K562 (cell line): ENCODE data around the gene RPL38. TPM values are rescaled to one million over a fixed set of nuclear protein-coding genes. Genes with fewer than 3 reads are reported as not detected.

Experiments
- BACH1 ChIP-seq: fragments of 200-800 bp; sonication (Bioruptor generic); IDR thresholded peaks from 2 replicates; pipeline ENCODE4 v1.6.1; 2016; ENCODE audit warnings: missing genetic modification characterization, missing compliant biosample characterization
- HES1 ChIP-seq: fragments of 450-650 bp; IDR thresholded peaks from 2 replicates; pipeline ENCODE4 v1.6.1; 2016; ENCODE audit warnings: low read depth, mild to moderate bottlenecking, moderate library complexity
- MYC ChIP-seq, 2 experiments: fragments of 250-450 bp in 1 of 2; sonication (Bioruptor Pico) in 1 of 2; IDR thresholded peaks; 2 replicates each; pipeline versions ENCODE4 v1.5.1 to v1.6.1; 2012 to 2021; ENCODE audit warnings: low read depth in 2 of 2, borderline replicate concordance in 1 of 2, improper control_type of control experiment in 1 of 2, low read length in 1 of 2, mild to moderate bottlenecking in 1 of 2, moderate library complexity in 1 of 2
- NCOR1 ChIP-seq: fragments of 450-650 bp; IDR thresholded peaks from 2 replicates; pipeline ENCODE4 v1.6.1; 2016; ENCODE audit warnings: mild to moderate bottlenecking, moderate library complexity
- POLR2G ChIP-seq: fragments of 200-400 bp; formaldehyde crosslinking; IDR thresholded peaks from 2 replicates; pipeline ENCODE4 v1.6.1; 2017; ENCODE audit warnings: low read depth, mild to moderate bottlenecking, antibody characterized with exemption, low read length, moderate library complexity
- PTRF ChIP-seq: fragments of 450-650 bp; IDR thresholded peaks from 2 replicates; pipeline ENCODE4 v1.6.1; 2016; ENCODE audit warnings: mild to moderate bottlenecking, missing genetic modification characterization, missing compliant biosample characterization
- RNF2 ChIP-seq: sonication (generic); IDR thresholded peaks from 2 replicates; pipeline ENCODE4 v1.6.1; 2016
- SETDB1 ChIP-seq: IDR thresholded peaks from one replicate; pipeline ENCODE4 v1.6.1; 2012; ENCODE audit warnings: low read length, control low read depth, inconsistent platforms
- SPI1 ChIP-seq: IDR thresholded peaks from 2 replicates; pipeline ENCODE4 v1.6.1; 2011; ENCODE audit warnings: low read depth, low read length, control low read depth, borderline replicate concordance
- TAF9B ChIP-seq: fragments of 450-650 bp; IDR thresholded peaks from 2 replicates; pipeline ENCODE4 v1.6.1; 2018; ENCODE audit warnings: mild to moderate bottlenecking; ENCODE audit not compliant: partially characterized antibody
- TCF7L2 ChIP-seq: fragments of 150-350 bp; IDR thresholded peaks from 2 replicates; pipeline ENCODE4 v1.6.1; 2016; ENCODE audit warnings: low read depth, mild to moderate bottlenecking, low read length, moderate library complexity
- TFAM ChIP-seq: fragments of 250-450 bp; sonication (Bioruptor Pico); conservative IDR thresholded peaks from 2 replicates; pipeline ENCODE4 v1.5.0; 2021; ENCODE audit warnings: mild to moderate bottlenecking, moderate library complexity
- YBX1 ChIP-seq: fragments of 450-650 bp; IDR thresholded peaks from 2 replicates; pipeline ENCODE4 v1.7.1; 2016; ENCODE audit warnings: mild to moderate bottlenecking
- ZKSCAN8 ChIP-seq: fragments of 200-800 bp; sonication (Bioruptor generic); IDR thresholded peaks from 2 replicates; pipeline ENCODE4 v1.6.1; 2016; ENCODE audit warnings: missing genetic modification characterization, missing compliant biosample characterization
- polyA plus RNA-seq, 8 experiments: library from polyadenylated mRNA; depleted of rRNA in 4 of 8; stranded (reverse) in 5 of 8; unstranded in 3 of 8; fragments of >200 nt; fragmentation: Nextera tagmentation in 2 of 8; fragmentation: Illumina TruSeq in 1 of 8; extraction: Ambion mirVana in 2 of 8; extraction: Trizol in 1 of 8; gene quantifications; 2 replicates each; pipeline versions ENCODE4 v1.2.1 to v1.2.3, GENCODE V29; 2011 to 2014; ENCODE audit warnings: inconsistent platforms in 1 of 8, missing spikeins in 1 of 8
- total RNA-seq, 7 experiments: library from RNA; depleted of rRNA in 6 of 7; stranded (reverse); fragments of >200 nt in 6 of 7; fragmentation: Illumina TruSeq in 2 of 7; extraction: Trizol in 2 of 7; gene quantifications; 2 replicates each; pipeline versions ENCODE4 v1.2.1 to v1.2.3, GENCODE V29; 2011 to 2021; ENCODE audit warnings: low replicate concordance in 1 of 7
- TF ChIP-seq, protein P1 (sequence below): sonication (generic); formaldehyde crosslinking; IDR thresholded peaks from 2 replicates; pipeline ENCODE4 v1.8.1; 2022; ENCODE audit warnings: missing genetic modification reagents
- TF ChIP-seq, protein P2 (sequence below): fragments of 200-800 bp; sonication (Bioruptor generic); IDR thresholded peaks from 2 replicates; pipeline ENCODE4 v1.6.1; 2017; ENCODE audit warnings: missing genetic modification characterization, missing compliant biosample characterization
- TF ChIP-seq, protein P3 (sequence below): fragments of 250-450 bp; sonication (Bioruptor Pico); IDR thresholded peaks from 2 replicates; pipeline ENCODE4 v1.4.0; 2020; ENCODE audit warnings: mild to moderate bottlenecking, moderate library complexity

The RPL38 gene
- total and polyA plus RNA-seq, 9 of the 15 experiments (the other 6 are each of a cell fraction or from before 2014, with no cell fraction given) = 1,224 to 3,864 (median 1,939) TPM

DNA sequence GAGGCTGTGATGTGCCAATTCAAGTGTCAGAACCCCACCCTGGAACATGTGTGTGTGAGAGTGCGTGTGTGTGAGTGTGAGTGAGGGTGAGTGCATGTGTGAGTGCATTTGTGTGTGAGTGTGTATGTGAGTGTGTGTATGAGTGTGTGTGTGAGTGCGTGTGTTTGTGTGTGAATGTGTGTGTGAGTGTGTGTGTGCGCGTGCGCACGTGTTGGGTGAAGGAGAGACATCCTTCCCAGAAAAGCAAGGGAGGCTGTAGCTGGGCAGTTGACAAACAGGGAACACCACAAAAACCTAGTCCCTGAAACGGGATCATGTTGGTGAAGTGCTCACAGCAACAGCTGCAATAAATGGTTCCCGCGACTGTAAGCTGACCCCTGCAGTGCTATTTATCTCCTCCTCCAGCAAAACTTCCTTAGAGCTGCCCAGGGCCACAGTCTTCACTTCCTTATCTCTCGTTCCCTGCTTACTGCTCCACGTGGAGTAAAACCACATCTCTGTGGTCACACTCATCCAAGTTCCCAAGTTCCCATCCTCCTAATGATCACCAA lies 40.1 kb upstream of the RPL38 start (continued):
- TF ChIP-seq, protein P1, sequence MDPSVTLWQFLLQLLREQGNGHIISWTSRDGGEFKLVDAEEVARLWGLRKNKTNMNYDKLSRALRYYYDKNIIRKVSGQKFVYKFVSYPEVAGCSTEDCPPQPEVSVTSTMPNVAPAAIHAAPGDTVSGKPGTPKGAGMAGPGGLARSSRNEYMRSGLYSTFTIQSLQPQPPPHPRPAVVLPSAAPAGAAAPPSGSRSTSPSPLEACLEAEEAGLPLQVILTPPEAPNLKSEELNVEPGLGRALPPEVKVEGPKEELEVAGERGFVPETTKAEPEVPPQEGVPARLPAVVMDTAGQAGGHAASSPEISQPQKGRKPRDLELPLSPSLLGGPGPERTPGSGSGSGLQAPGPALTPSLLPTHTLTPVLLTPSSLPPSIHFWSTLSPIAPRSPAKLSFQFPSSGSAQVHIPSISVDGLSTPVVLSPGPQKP (CRISPR knock-in tag) = no peak
- TF ChIP-seq PTRF (tag) = no peak
- TF ChIP-seq ZKSCAN8 (CRISPR knock-in tag) = no peak
- TF ChIP-seq, protein P2, sequence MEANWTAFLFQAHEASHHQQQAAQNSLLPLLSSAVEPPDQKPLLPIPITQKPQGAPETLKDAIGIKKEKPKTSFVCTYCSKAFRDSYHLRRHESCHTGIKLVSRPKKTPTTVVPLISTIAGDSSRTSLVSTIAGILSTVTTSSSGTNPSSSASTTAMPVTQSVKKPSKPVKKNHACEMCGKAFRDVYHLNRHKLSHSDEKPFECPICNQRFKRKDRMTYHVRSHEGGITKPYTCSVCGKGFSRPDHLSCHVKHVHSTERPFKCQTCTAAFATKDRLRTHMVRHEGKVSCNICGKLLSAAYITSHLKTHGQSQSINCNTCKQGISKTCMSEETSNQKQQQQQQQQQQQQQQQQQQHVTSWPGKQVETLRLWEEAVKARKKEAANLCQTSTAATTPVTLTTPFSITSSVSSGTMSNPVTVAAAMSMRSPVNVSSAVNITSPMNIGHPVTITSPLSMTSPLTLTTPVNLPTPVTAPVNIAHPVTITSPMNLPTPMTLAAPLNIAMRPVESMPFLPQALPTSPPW = no peak
- no peak for TF ChIP-seq BACH1
- TF ChIP-seq, protein P3, sequence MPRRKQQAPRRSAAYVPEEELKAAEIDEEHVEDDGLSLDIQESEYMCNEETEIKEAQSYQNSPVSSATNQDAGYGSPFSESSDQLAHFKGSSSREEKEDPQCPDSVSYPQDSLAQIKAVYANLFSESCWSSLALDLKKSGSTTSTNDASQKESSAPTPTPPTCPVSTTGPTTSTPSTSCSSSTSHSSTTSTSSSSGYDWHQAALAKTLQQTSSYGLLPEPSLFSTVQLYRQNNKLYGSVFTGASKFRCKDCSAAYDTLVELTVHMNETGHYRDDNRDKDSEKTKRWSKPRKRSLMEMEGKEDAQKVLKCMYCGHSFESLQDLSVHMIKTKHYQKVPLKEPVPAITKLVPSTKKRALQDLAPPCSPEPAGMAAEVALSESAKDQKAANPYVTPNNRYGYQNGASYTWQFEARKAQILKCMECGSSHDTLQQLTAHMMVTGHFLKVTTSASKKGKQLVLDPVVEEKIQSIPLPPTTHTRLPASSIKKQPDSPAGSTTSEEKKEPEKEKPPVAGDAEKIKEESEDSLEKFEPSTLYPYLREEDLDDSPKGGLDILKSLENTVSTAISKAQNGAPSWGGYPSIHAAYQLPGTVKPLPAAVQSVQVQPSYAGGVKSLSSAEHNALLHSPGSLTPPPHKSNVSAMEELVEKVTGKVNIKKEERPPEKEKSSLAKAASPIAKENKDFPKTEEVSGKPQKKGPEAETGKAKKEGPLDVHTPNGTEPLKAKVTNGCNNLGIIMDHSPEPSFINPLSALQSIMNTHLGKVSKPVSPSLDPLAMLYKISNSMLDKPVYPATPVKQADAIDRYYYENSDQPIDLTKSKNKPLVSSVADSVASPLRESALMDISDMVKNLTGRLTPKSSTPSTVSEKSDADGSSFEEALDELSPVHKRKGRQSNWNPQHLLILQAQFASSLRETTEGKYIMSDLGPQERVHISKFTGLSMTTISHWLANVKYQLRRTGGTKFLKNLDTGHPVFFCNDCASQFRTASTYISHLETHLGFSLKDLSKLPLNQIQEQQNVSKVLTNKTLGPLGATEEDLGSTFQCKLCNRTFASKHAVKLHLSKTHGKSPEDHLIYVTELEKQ (CRISPR knock-in tag) = no peak
- no peak for TF ChIP-seq TFAM (CRISPR knock-in tag)
- peak; percentile 68 for TF ChIP-seq MYC (IDR thresholded peaks at IDR 0.05; ENCODE audit: low read depth, low read length)
- no peak for TF ChIP-seq MYC (CRISPR knock-in tag; IDR thresholded peaks at IDR 0.05; ENCODE audit: borderline replicate concordance, low read depth)
- 0 out of 2 replicates have a peak, but pooled peaks have one; percentile 25 for TF ChIP-seq RNF2
- peak; percentile 55 for TF ChIP-seq NCOR1
- no peak for TF ChIP-seq YBX1
- no peak for TF ChIP-seq SETDB1
- no peak for TF ChIP-seq POLR2G
- peak; percentile 59; the same call in 1 of the 2 replicates for TF ChIP-seq SPI1
- TF ChIP-seq TAF9B = no peak
- TF ChIP-seq TCF7L2 = no peak
- peak; percentile 91 for TF ChIP-seq HES1
